HFFc6 (cell line): ENCODE measurements around the gene PURB. TPM values are rescaled to one million over a fixed set of nuclear protein-coding genes. Genes with fewer than 3 reads are reported as not detected.
"Not testable (repeated sequence)": the region's sequence is repeated elsewhere in the genome, so short reads cannot be mapped to it uniquely, and the experiment has no call there.

Experiments
- DNase-seq: peaks from one replicate; pipeline ENCODE4 v3.0.0-alpha.2; 2018
- H3K27ac Mint-ChIP-seq: 2 replicates; pipeline ENCODE4 v1.8.0; 2020; ENCODE audit warnings: mild to moderate bottlenecking, mixed read lengths
- H3K27me3 Mint-ChIP-seq: 2 replicates; pipeline ENCODE4 v1.8.0; 2021; ENCODE audit warnings: mild to moderate bottlenecking, moderate library complexity, mixed read lengths; ENCODE audit not compliant: insufficient read depth
- H3K36me3 Mint-ChIP-seq: 2 replicates; pipeline ENCODE4 v1.8.0; 2021; ENCODE audit warnings: low read depth, mixed read lengths
- H3K4me1 Mint-ChIP-seq: 2 replicates; pipeline ENCODE4 v1.8.0; 2020; ENCODE audit warnings: low read depth, mixed read lengths
- H3K4me3 Mint-ChIP-seq: 2 replicates; pipeline ENCODE4 v1.8.0; 2020; ENCODE audit warnings: mild to moderate bottlenecking, moderate library complexity, mixed read lengths
- H3K9me3 Mint-ChIP-seq: 2 replicates; pipeline ENCODE4 v1.8.0; 2020; ENCODE audit warnings: mild to moderate bottlenecking, mixed read lengths
- total RNA-seq, 6 experiments: library from RNA; stranded (reverse); fragmentation: NEBNext Ultra II Directional; extraction: Animal tissue kit (Norgen Biotek cat#: 25700); gene quantifications; 2 replicates in 1 of 6; 3 replicates in 5 of 6; pipeline ENCODE4 v1.2.3, GENCODE V29; 2021
- TF ChIP-seq, protein P1 (sequence below): fragments of 200-600 bp; sonication (generic); IDR thresholded peaks from 2 replicates; pipeline ENCODE4 v1.5.0; 2021; ENCODE audit warnings: antibody characterized with exemption, mild to moderate bottlenecking

Gene PURB
- total RNA-seq, 6 experiments from 2014 or later, result 22.2 to 32.2 (median 26.0) TPM

DNA sequence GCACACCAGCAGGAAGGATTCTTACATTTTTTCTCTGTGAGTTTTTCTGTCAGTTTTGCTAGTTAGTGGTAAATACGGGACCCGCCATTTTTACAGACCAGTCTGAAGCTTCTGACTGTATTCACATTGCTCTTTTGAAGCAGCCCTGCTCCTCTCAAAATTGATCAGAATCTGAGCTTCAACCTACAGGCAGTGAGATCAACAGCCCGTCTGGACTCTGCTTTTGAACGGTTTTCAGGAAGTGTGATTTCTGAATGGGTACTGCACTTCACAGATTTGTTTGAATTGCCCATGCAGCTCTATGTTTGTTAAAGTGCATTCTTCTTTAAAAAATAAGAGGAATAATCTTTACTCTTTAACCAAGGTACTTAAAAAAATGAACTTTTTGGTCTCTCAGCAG is 8.9 kb downstream of the PURB start:
- H3K4me1 Mint-ChIP-seq, result peaks cover 20% of the 10 kb centered on the region
- peaks cover 14% of the 10 kb centered on the region for H3K36me3 Mint-ChIP-seq
- no peaks in the 10 kb centered on the region; the same call in 1 of the 2 replicates for H3K9me3 Mint-ChIP-seq
- H3K4me3 Mint-ChIP-seq, result no peak overlapping the region
- no peak for DNase-seq
- no peaks in the 10 kb centered on the region for H3K27me3 Mint-ChIP-seq
- H3K27ac Mint-ChIP-seq, result no peak overlapping the region
- TF ChIP-seq, protein P1, sequence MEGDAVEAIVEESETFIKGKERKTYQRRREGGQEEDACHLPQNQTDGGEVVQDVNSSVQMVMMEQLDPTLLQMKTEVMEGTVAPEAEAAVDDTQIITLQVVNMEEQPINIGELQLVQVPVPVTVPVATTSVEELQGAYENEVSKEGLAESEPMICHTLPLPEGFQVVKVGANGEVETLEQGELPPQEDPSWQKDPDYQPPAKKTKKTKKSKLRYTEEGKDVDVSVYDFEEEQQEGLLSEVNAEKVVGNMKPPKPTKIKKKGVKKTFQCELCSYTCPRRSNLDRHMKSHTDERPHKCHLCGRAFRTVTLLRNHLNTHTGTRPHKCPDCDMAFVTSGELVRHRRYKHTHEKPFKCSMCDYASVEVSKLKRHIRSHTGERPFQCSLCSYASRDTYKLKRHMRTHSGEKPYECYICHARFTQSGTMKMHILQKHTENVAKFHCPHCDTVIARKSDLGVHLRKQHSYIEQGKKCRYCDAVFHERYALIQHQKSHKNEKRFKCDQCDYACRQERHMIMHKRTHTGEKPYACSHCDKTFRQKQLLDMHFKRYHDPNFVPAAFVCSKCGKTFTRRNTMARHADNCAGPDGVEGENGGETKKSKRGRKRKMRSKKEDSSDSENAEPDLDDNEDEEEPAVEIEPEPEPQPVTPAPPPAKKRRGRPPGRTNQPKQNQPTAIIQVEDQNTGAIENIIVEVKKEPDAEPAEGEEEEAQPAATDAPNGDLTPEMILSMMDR, result no peak

DNA sequence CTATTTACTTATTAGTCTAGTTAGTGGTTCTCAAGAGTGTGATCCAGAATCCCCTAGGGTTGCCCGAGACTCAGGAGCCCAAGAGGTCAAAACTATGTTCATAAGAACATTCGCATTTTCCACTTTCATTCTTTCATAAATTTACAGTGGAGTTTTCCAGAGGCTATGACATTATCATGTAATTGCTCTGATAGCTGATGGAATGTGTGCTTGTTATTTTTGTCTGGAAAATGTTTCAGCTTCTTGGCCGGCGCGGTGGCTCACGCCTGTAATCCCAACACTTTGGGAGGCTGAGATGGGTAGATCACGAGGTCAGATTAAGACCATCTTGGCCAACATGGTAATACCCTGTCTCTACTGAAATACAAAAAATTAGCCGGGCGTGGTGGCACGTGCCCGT is 10.1 kb downstream of the PURB start:
- Mint-ChIP-seq H3K27ac (no peak overlapping the region), H3K9me3 (peaks cover 5% of the 10 kb centered on the region), H3K36me3 (peaks cover 5% of the 10 kb centered on the region), H3K4me3 (no peak overlapping the region), H3K4me1 (peaks cover 8% of the 10 kb centered on the region), H3K27me3 (no peaks in the 10 kb centered on the region)
- no peak for DNase-seq
- TF ChIP-seq, protein P1, result no peak

DNA sequence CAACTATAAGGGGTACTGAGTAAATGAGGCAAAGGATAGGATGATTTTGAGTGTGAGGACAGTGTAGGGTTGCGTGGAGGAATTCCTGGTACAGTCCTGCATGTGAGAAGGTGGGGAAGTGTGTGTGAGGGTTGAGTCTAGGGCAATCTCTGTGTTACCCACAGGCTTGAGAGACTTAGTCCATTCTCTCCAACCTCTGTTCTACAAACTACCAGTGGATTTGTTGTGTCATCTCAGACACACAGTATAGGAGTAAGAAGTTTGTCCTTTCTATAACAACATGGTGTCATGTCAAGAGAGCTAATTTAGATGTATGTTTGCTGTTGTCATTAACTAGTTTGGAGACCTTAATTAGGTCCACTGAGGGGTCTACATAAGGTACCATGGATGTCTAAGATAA is 12.5 kb downstream of the PURB start:
- DNase-seq, result no peak
- H3K27me3 Mint-ChIP-seq, result no peaks in the 10 kb centered on the region
- H3K36me3 Mint-ChIP-seq, result no peaks in the 10 kb centered on the region; the same call in 1 of the 2 replicates
- H3K4me3 Mint-ChIP-seq, result no peak overlapping the region
- TF ChIP-seq, protein P1, result no peak
- H3K27ac Mint-ChIP-seq, result no peak overlapping the region
- H3K4me1 Mint-ChIP-seq, result peaks cover 2% of the 10 kb centered on the region
- H3K9me3 Mint-ChIP-seq, result peaks cover 5% of the 10 kb centered on the region

DNA sequence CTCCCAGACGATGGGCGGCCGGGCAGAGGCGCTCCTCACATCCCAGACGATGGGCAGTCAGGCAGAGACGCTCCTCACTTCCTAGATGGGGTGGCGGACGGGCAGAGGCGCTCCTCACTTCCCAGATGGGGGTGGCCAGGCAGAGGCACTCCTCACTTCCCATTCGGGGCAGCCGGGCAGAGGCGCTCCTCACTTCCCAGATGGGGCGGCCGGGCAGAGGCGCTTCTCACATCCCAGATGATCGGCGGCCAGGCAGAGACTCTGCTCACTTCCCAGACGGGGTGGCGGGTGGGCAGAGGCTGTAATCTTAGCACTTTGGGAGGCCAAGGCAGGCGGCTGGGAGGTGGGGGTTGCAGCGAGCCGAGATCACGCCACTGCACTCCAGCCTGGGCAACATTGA is 13.4 kb downstream of the PURB start:
- not testable (repeated sequence) for DNase-seq, H3K27me3 Mint-ChIP-seq, H3K4me3 Mint-ChIP-seq, H3K27ac Mint-ChIP-seq, H3K9me3 Mint-ChIP-seq, H3K36me3 Mint-ChIP-seq
- H3K4me1 Mint-ChIP-seq, result peaks cover 10% of the 10 kb centered on the region

DNA sequence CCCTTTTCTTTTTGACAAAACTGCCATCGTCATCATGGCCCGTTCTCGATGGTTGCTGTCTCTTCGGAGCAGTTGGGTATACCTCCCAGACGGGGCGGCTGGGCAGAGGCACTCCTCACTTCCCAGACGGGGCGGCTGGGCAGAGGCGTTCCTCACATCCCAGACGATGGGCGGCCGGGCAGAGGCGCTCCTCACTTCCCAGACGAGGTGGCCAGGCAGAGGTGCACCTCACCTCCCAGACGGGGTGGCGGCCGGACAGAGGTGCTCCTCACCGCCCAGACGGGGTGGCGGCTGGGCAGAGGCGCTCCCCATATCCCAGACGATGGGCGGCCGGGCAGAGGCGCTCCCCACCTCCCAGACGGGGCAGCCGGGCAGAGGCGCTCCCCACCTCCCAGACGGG is 14.6 kb downstream of the PURB start:
- H3K27ac Mint-ChIP-seq, H3K9me3 Mint-ChIP-seq, H3K27me3 Mint-ChIP-seq, DNase-seq, H3K4me3 Mint-ChIP-seq, H3K36me3 Mint-ChIP-seq: not testable (repeated sequence)
- H3K4me1 Mint-ChIP-seq, result peaks cover 11% of the 10 kb centered on the region

- H3K27me3 Mint-ChIP-seq, H3K4me3 Mint-ChIP-seq, DNase-seq, H3K36me3 Mint-ChIP-seq, H3K9me3 Mint-ChIP-seq, H3K27ac Mint-ChIP-seq: not testable (repeated sequence)
- peaks cover 11% of the 10 kb centered on the region for H3K4me1 Mint-ChIP-seq
Observed at GRCh38 chr7:44870336-44870735, 15.0 kb downstream of the PURB start.

GRCh38 chr7:44867073-44867995 is 18.0 kb downstream of the PURB start:
- Mint-ChIP-seq H3K4me3 (peak overlapping the region; percentile 51), H3K4me1 (peaks cover 11% of the 10 kb centered on the region), H3K27me3 (no peaks in the 10 kb centered on the region; the same call in 1 of the 2 replicates), H3K27ac (peak overlapping the region; percentile 46; the same call in 1 of the 2 replicates), H3K9me3 (peaks cover 5% of the 10 kb centered on the region), H3K36me3 (no peaks in the 10 kb centered on the region)
- TF ChIP-seq, protein P1, result no peak
- peak; percentile 80 for DNase-seq

- not testable (repeated sequence) for H3K4me3 Mint-ChIP-seq, H3K4me1 Mint-ChIP-seq, H3K36me3 Mint-ChIP-seq, H3K27me3 Mint-ChIP-seq, H3K27ac Mint-ChIP-seq, H3K9me3 Mint-ChIP-seq, DNase-seq
Observed at GRCh38 chr7:44861949-44862348, 23.4 kb downstream of the PURB start.
